ENCODE data around the gene HOXA1.
A peak's percentile ranks its signal among the peaks of the same experiment; 100 is the strongest.

The HOXA1 gene

GRCh38 chr7:27095897-27096767 is at the start of gene HOXA1:
HOXA1 (minus strand) TSS chr7:27096000; CDS start chr7:27095912, 88 bp downstream.
- peak; percentile 23 for DNase-seq (ENCODE audit: low spot score)

GRCh38 chr7:27145165-27145913 is 49.5 kb upstream of the HOXA1 start:
- no peak for DNase-seq (ENCODE audit: low spot score)

DNA sequence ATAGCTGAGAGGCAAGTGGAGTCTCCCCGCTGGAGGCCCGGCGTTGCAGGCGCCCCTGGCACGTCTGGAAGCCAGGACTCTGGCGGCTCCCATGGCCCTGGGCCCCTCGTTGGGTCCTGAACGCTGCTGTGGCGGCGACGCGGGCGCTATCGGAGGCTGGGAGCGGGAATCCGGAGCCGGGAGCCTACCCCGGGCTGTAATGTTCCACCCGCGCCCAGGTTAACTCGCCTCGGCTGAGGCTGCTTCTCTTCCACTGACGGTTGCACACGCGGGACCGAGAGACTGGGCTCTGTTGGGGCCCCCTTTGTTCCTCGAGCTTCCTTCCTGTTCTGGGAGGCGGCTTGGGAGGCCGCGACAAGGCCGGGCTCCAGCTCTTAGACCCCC is 49.0 kb upstream of the HOXA1 start:
- DNase-seq (ENCODE audit: low spot score): no peak

DNA sequence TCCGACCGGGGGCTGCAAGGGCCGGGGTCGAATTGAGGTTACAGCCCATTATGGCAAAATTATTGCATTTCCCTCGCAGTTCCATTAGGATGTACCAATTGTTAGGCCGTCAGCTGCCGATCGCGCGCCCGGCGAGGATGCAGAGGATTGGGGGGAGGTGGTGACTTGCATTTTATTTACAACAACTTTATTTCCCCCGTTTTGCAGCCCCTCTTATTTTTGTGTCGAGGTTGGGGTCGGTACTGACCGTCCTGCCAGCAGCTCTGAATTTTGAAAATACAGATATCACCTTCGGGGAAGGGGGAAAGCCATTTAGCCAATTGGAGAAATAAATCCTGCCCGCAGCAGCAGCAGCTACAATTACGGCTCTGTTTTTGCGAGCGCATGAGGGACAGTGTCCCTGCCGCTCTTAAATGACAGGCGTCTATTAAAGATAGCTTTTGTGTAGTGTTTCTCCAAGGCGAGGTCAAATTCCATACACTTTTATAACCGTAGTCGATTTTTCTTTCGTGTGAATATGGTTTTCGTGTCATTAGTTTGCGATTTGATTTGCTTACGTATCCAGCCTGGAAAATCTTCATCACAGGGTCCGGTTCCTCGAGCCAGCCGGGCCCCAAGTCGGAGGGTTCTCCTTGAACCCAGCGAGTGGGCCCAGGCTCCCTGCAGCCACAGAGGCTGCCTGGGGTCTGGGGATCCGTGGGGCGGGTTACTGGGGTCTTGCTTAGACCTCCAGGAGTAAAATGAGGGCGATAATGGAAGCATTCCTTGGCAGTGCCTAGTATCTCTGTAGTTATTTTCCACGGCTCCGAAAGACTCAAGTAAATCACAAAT is 48.4 kb upstream of the HOXA1 start:
- no peak for DNase-seq (ENCODE audit: low spot score)

DNA sequence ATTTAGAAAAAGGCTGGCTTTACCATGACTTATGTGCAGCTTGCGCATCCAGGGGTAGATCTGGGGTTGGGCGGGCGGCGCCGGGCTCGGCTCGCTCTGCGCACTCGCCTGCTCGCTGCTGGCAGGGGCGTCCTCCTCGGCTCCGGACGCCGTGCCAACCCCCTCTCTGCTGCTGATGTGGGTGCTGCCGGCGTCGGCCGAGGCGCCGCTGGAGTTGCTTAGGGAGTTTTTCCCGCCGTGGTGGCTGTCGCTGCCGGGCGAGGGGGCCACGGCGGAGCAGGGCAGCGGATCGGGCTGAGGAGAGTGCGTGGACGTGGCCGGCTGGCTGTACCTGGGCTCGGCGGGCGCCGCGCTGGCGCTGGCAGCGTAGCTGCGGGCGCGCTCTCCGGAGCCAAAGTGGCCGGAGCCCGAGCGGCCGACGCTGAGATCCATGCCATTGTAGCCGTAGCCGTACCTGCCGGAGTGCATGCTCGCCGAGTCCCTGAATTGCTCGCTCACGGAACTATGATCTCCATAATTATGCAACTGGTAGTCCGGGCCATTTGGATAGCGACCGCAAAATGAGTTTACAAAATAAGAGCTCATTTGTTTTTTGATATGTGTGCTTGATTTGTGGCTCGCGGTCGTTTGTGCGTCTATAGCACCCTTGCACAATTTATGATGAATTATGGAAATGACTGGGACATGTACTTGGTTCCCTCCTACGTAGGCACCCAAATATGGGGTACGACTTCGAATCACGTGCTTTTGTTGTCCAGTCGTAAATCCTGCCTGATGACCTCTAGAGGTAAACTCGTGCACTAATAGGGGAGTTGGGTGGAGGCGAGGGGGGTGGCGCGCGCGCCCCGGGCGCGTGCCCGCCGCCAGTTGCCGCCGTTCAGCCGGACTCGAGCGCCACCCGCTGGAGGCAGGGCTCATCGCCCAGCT is 47.5 kb upstream of the HOXA1 start, which contains the start of gene HOXA5:
Gene HOXA5 (minus strand): TSS at position 659 of the 927 bp plus-strand sequence. CDS start 74 bp downstream, at position 585.
- no peak for DNase-seq (ENCODE audit: low spot score)

DNA sequence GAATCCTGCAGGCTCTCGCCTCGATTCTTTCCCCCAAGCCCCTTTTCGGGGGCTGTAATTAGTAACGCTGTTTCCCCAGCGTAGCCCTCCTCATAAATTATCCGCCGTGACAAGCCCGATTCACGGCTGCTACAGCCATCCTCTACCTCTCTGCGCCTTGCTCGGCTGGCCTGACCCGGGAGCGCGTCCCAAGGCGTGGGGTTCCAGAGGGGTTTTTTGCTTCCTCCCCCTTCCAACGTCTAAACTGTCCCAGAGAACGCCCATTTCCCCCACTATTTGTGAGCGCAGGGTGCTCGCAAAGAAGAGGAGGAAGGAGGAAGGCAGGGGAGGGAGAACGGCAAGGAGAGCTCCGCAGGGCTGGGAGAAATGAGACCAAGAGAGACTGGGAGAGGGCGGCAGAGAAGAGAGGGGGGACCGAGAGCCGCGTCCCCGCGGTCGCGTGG is 46.8 kb upstream of the HOXA1 start:
- no peak for DNase-seq (ENCODE audit: low spot score)

GRCh38 chr7:27141923-27142579 is 46.3 kb upstream of the HOXA1 start:
- DNase-seq (ENCODE audit: low spot score): no peak

DNA sequence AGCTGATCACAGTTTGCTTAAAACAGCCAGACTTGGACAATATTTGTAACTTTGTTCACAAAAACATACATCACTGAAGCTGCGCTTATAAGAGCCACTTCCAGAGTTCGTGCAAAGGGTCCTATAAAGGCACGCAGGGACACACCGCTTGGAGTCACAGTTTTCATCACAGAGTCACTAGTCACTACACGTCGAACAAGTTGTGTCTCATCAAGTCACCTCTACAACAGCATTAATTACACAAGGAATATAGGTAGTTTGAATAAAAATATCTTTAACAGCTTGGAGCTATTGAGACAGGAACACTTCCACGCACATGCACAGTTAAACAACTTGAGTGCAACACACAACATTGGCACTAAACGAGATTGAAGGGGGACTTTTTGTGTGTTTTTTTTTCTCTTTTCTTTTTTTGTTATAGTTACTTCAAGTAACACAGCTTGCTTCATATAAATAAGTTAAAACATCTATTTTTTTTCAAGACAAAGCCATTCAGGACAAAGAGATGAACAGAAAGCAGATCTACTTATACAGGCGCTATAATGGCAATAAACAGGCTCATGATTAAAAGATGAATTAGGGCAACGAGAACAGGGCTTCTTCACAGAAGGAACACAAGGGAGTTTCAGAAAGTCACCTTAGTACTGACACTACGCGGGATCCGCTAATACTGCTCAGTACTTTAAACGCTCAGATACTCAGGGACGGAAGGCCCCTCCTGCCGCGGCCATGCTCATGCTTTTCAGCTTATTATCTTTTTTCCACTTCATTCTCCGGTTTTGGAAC is 45.5 kb upstream of the HOXA1 start:
- DNase-seq (ENCODE audit: low spot score): no peak

DNA sequence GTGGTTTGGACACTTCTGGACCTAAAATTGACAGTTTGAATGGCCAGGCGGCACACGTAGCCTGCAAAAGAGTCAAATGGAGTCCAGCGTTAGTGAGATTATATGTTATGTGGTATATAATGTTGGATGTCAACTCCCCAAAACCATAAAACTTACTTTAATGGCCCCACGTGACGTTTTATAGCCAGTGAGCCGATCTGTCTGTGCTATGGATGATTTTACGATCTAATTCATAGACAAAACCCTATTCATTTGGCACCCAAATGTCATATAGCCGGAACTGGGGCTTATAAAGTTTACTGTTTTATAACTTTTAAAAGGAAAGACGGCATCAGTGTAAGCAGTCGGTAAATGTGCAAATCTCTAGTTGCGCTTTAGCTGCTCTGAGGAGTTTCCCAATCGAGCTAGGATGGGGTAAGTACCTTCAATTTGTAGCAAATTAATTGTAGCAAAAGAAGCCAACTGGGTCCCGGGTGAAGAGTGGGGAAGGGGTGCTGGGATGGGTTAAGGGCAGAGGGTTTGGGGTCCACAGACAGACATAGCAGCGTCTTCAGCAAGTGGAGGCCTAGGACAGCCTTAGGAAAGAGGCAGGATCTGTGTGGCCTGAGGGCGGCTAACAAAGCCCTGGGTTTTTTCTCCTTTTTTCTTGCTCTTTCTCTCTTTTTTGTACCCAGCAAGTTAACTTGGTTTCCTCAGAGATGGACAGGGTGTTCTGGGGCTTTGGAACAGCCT is 44.5 kb upstream of the HOXA1 start:
- no peak for DNase-seq (ENCODE audit: low spot score)

- no peak for DNase-seq (ENCODE audit: low spot score)
These were observed 43.7 kb upstream of the HOXA1 start for GRCh38 chr7:27139334-27140125.

DNA sequence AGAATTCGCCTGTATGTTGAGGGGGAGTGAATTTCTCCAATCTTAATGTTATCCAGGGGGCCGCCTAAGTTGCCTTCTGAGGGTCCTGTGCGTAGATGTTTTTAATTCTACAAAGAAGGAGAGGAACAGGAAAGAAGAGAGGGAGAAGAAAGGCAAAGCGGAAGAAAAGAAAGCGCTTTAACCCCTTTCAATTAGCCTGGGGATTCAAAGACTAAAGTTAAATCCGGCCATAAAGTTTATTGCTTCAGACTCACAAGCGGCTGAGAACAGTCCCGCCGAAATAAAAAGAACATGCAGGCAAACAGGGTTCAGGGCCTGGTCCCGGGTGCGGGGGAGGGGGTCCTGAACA is 43.2 kb upstream of the HOXA1 start:
- no peak for DNase-seq (ENCODE audit: low spot score)

- DNase-seq (ENCODE audit: low spot score): no peak
These were observed 42.7 kb upstream of the HOXA1 start for GRCh38 chr7:27138472-27138871.

GRCh38 chr7:27137640-27138315 is 42.0 kb upstream of the HOXA1 start:
- no peak for DNase-seq (ENCODE audit: low spot score)

DNA sequence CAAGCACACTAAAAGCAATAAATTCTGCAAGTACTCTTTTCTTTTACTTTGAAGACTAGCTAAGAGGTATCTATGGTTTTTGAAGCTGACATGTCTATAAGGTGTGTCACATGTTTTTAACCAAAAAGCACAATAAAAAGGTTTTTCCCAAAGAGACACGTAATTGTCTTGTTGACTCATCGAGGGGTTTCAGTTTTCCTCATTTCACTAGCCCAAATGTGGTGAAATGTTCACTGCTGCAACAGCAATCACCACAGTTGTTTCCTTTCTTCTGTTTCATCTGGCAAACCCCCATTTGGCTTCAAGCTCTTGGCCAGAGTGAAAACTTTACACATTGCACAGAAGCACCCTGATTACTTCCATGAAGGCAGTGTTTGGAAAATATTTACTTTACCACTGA is 38.6 kb upstream of the HOXA1 start:
- no peak for DNase-seq (ENCODE audit: low spot score)

- DNase-seq (ENCODE audit: low spot score): no peak
These were observed 37.8 kb upstream of the HOXA1 start for GRCh38 chr7:27133409-27134231.

GRCh38 chr7:27132978-27133377 is 37.2 kb upstream of the HOXA1 start:
- DNase-seq (ENCODE audit: low spot score): no peak

DNA sequence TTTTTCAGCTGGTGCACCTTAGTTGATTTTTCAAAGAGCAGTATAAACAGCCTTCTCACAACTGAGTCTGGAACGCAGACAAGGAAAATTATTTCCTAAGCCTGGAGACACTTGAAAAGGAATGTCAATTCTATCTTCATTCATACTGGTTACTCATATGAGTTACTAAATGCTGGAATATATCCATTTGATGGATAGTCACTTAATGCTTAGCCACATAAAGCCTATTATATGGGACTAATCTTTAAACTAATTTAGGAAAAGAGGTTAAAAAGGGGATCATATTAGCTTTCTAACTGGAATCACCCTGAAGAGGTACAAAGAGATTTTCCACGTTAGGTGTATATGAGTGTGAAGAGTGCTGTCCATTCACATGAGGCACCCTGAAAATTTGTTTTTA is 36.4 kb upstream of the HOXA1 start:
- no peak for DNase-seq (ENCODE audit: low spot score)

All from Ammon's horn (tissue), 1 donor.